IMR-90 (cell line): ENCODE measurements around the gene NDST1. TPM values are rescaled to one million over a fixed set of nuclear protein-coding genes. Genes with fewer than 3 reads are reported as not detected.

ENCODE experiments used
- ATAC-seq: fragments of 200-7000 bp; cut with Tn5 transposase; 2 replicates; pipeline ENCODE4 v1.9.1; 2020; ENCODE audit warnings: low read depth, mild to moderate bottlenecking, moderate library complexity
- BruUV-seq: library from RNA; stranded (reverse); fragments of 400-500 nt; replicated peaks from 2 replicates; lab custom pipeline; 2021; lab: Mats Ljungman, UMichigan
- CTCF ChIA-PET: fragments of 300-600 bp; formaldehyde crosslinking; extraction: SDS; loops from one replicate; lab custom pipeline; 2021; ENCODE audit warnings: antibody characterized with exemption; lab: Yijun Ruan, JAX
- POLR2A ChIA-PET: fragments of 300-600 bp; sonication (Branson Sonifier 250); formaldehyde crosslinking; loops from one replicate; lab custom pipeline; 2022; ENCODE audit warnings: antibody characterized with exemption; ENCODE audit not compliant: unreplicated experiment; lab: Charles Lee
- DNase-seq: peaks from one replicate; pipeline ENCODE4 v3.0.0; 2013
- H2AFZ ChIP-seq: replicated peaks from 2 replicates; pipeline ENCODE3; 2013; ENCODE audit warnings: low read length, mild to moderate bottlenecking; ENCODE audit not compliant: poor library complexity
- H2AK5ac ChIP-seq: 2 replicates; pipeline ENCODE4 v1.6.1; 2013; ENCODE audit warnings: low read depth, low read length, inconsistent platforms
- H2AK9ac ChIP-seq: replicated peaks from 2 replicates; pipeline ENCODE3; 2013; ENCODE audit warnings: mild to moderate bottlenecking, low read depth, low read length, moderate library complexity; ENCODE audit not compliant: poor library complexity
- H2BK120ac ChIP-seq: 2 replicates; pipeline ENCODE4 v1.6.1; 2013; ENCODE audit warnings: low read depth, low read length, inconsistent platforms
- H2BK15ac ChIP-seq: 3 replicates; pipeline ENCODE4 v1.6.1; 2013; ENCODE audit warnings: low read depth, low read length, inconsistent platforms
- H2BK20ac ChIP-seq: 2 replicates; pipeline ENCODE4 v1.6.1; 2013; ENCODE audit warnings: low read depth, mild to moderate bottlenecking, inconsistent platforms, low read length, moderate library complexity
- H2BK5ac ChIP-seq: 2 replicates; pipeline ENCODE4 v1.6.1; 2013; ENCODE audit warnings: mild to moderate bottlenecking, low read depth, low read length, inconsistent platforms; ENCODE audit not compliant: poor library complexity, severe bottlenecking
- H3K14ac ChIP-seq: replicated peaks from 2 replicates; pipeline ENCODE4 v1.6.1; 2013; ENCODE audit warnings: low read depth, low read length, inconsistent platforms
- H3K18ac ChIP-seq: 2 replicates; pipeline ENCODE4 v1.6.1; 2013; ENCODE audit warnings: low read depth, low read length, control low read depth
- H3K23ac ChIP-seq: 2 replicates; pipeline ENCODE4 v1.6.1; 2013; ENCODE audit warnings: low read depth, low read length, inconsistent platforms
- H3K27ac ChIP-seq: 2 replicates; pipeline ENCODE4 v1.5.1; 2013; ENCODE audit warnings: mild to moderate bottlenecking, control low read depth, low read length; ENCODE audit not compliant: insufficient read depth
- H3K27me3 ChIP-seq: 2 replicates; pipeline ENCODE4 v1.6.1; 2013; ENCODE audit warnings: low read length; ENCODE audit not compliant: control insufficient read depth, insufficient read depth
- H3K36me3 ChIP-seq: 2 replicates; pipeline ENCODE4 v1.6.1; 2013; ENCODE audit warnings: low read length, mixed read lengths; ENCODE audit not compliant: control insufficient read depth, insufficient read depth
- H3K4ac ChIP-seq: 2 replicates; pipeline ENCODE4 v1.6.1; 2013; ENCODE audit warnings: low read depth, low read length, inconsistent platforms
- H3K4me1 ChIP-seq: 2 replicates; pipeline ENCODE4 v1.6.1; 2013; ENCODE audit warnings: low read length, mixed read lengths; ENCODE audit not compliant: control insufficient read depth, insufficient read depth
- H3K4me2 ChIP-seq: 2 replicates; pipeline ENCODE4 v1.6.1; 2013; ENCODE audit warnings: low read depth, mild to moderate bottlenecking, control low read depth, low read length, moderate library complexity
- H3K4me3 ChIP-seq: 2 replicates; pipeline ENCODE4 v1.5.1; 2013; ENCODE audit warnings: low read depth, mild to moderate bottlenecking, control low read depth, low read length, moderate library complexity; ENCODE audit not compliant: insufficient read depth
- H3K56ac ChIP-seq: 2 replicates; pipeline ENCODE4 v1.6.1; 2013; ENCODE audit warnings: low read length, inconsistent platforms; ENCODE audit not compliant: insufficient read depth; ENCODE audit errors: extremely low read depth
- H3K79me1 ChIP-seq, 2 experiments: 2 replicates each; pipeline ENCODE4 v1.6.1; 2013; ENCODE audit warnings: low read length in 2 of 2, inconsistent platforms in 1 of 2, low read depth in 1 of 2
- H3K9ac ChIP-seq: 2 replicates; pipeline ENCODE4 v1.6.1; 2013; ENCODE audit warnings: low read depth, low read length, control low read depth
- H3K9me1 ChIP-seq: 2 replicates; pipeline ENCODE4 v1.6.1; 2013; ENCODE audit warnings: low read length, inconsistent platforms; ENCODE audit not compliant: insufficient read depth
- H3K9me3 ChIP-seq: 2 replicates; pipeline ENCODE4 v1.6.1; 2013; ENCODE audit warnings: low read length; ENCODE audit not compliant: control insufficient read depth, insufficient read depth
- H4K20me1 ChIP-seq: 2 replicates; pipeline ENCODE4 v1.6.1; 2013; ENCODE audit warnings: low read length, inconsistent platforms; ENCODE audit not compliant: insufficient read depth
- H4K5ac ChIP-seq: 2 replicates; pipeline ENCODE4 v1.6.1; 2013; ENCODE audit warnings: mild to moderate bottlenecking, low read depth, low read length, control low read depth
- H4K8ac ChIP-seq, 2 experiments: 2 replicates each; pipeline ENCODE4 v1.6.1; 2013; ENCODE audit warnings: low read depth in 2 of 2, low read length in 2 of 2, control low read depth in 1 of 2, inconsistent platforms in 1 of 2
- H4K91ac ChIP-seq: 2 replicates; pipeline ENCODE4 v1.6.1; 2013; ENCODE audit warnings: low read depth, low read length, inconsistent platforms; ENCODE audit not compliant: insufficient read depth
- BHLHE40 ChIP-seq: fragments of 150-350 bp; IDR thresholded peaks from 2 replicates; pipeline ENCODE4 v1.6.1; 2016; ENCODE audit warnings: mild to moderate bottlenecking, low read depth, low read length
- CEBPB ChIP-seq: IDR thresholded peaks from 2 replicates; pipeline ENCODE4 v1.6.1; 2012; ENCODE audit warnings: low read depth, low read length, improper control_type of control experiment
- RFX5 ChIP-seq: IDR thresholded peaks from 2 replicates; pipeline ENCODE4 v1.8.0; 2012; ENCODE audit warnings: low read depth, mild to moderate bottlenecking, low read length, moderate library complexity
- WGBS, 2 experiments: methylation state at CpG; one replicate each; pipeline versions ENCODE4 v1.1.5 to v1.1.7; 2013; ENCODE audit warnings: missing lambda C conversion rate in 2 of 2; ENCODE audit not compliant: insufficient read length in 1 of 2; ENCODE audit errors: extremely low coverage in 2 of 2; 5-methylcytosine and 5-hydroxymethylcytosine counted together
- dilution Hi-C: fragments of 300-500 bp; cut with HindIII; formaldehyde crosslinking; loops from one replicate; pipeline ENCODE4 v1.14.3; 2018; ENCODE audit warnings: low sequenced_read_pairs; ENCODE audit not compliant: unreplicated experiment
- in situ Hi-C: fragments of 300-500 bp; cut with MboI; formaldehyde crosslinking; loops from 3 replicates; pipeline ENCODE4 v1.14.3; 2019; ENCODE audit warnings: low sequenced_read_pairs, inconsistent platforms, mixed read lengths
- intact Hi-C: fragments of 100-400 bp; cut with micrococcal nuclease; formaldehyde crosslinking; loops from 2 replicates; pipeline ENCODE4 v1.10.0; 2022
- polyA plus RNA-seq, 3 experiments: library from polyadenylated mRNA; depleted of rRNA; stranded (reverse); fragments of >200 nt; gene quantifications; 2 replicates each; pipeline ENCODE4 v1.2.3, GENCODE V29; 2012; ENCODE audit warnings: low replicate concordance in 1 of 3
- total RNA-seq: library from RNA; depleted of rRNA; stranded (reverse); fragments of >200 nt; gene quantifications from 2 replicates; pipeline ENCODE4 v1.2.3, GENCODE V29; 2012

NDST1 gene
- total and polyA plus RNA-seq, 2 of the 4 experiments (the other 2 are of a cell fraction): 30.5 to 80.4 TPM

DNA sequence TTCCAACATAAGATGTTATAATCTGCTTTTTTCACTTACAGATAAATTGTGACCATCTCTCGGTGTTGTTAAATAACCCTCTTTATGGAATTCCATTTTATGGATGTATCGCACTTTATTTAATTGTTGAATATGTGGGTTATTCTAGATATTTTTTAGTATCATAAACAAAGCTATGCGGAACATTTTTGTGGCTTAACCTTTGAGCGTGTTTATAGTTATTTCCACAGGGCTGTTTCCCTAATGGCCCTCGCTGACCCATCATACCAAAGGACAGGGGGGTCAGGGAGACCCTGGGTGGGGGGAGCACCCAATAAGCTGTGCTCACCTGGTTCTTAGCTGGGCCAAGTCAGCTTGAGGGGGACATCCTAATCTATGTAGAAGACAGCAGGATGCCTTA lies 65.3 kb downstream of the NDST1 start:
- no TSS peak for BruUV-seq
- peaks cover 8% of the 10 kb centered on the region for H3K4me1 ChIP-seq
- dilution Hi-C loops (no loop called here), intact Hi-C loops (no loop called here), in situ Hi-C loops (no loop called here)
- no peaks in the 10 kb centered on the region for H3K36me3 ChIP-seq
- no peaks in the 10 kb centered on the region for H4K20me1 ChIP-seq
- peak overlapping the region; percentile 1; the same call in 1 of the 2 replicates for H3K4ac ChIP-seq
- no peak overlapping the region for H3K18ac ChIP-seq
- no peak overlapping the region for H2BK5ac ChIP-seq
- H2BK120ac ChIP-seq: 0 out of 2 replicates have a peak overlapping the region, but pooled peaks have one; percentile 18
- H3K9me1 ChIP-seq: no peaks in the 10 kb centered on the region; the same call in 1 of the 2 replicates
- H2BK20ac ChIP-seq: no peak overlapping the region
- no peak overlapping the region for H2AK9ac ChIP-seq
- no peak overlapping the region; the same call in 1 of the 2 replicates for H3K23ac ChIP-seq
- no peak overlapping the region for H4K8ac ChIP-seq
- TF ChIP-seq BHLHE40 (no peak), CEBPB (no peak), RFX5 (no peak)
- ATAC-seq: peak; percentile 72
- H4K5ac ChIP-seq: no peak overlapping the region
- H3K9ac ChIP-seq: no peak overlapping the region
- DNase-seq: no peak
- WGBS, 2 experiments: no CpG with 5 or more reads among the region's 5 CpGs
- no peak overlapping the region for H3K14ac ChIP-seq
- no peaks in the 10 kb centered on the region for H3K9me3 ChIP-seq
- no peak overlapping the region for H2AK5ac ChIP-seq
- no peak overlapping the region for H3K4me3 ChIP-seq
- H3K56ac ChIP-seq: no peak overlapping the region
- POLR2A ChIA-PET: interaction anchor here (0.6 to 0.7 kb wide), 3 partner anchors 67 to 177 kb away, joined by 3 to 15 read pairs (median 4); partner anchors contain the start of gene SYNPO
- 0 out of 2 replicates have a peak overlapping the region, but pooled peaks have one; percentile 17 for H4K91ac ChIP-seq
- no peak overlapping the region for H2AFZ ChIP-seq
- H3K79me1 ChIP-seq: no peaks in the 10 kb centered on the region
- CTCF ChIA-PET: interaction anchor here (1.3 to 2.1 kb wide), 2 partner anchors 12 to 13 kb away, joined by 4 read pairs; no protein-coding TSS in a partner anchor
- no peak overlapping the region for H2BK15ac ChIP-seq
- no peaks in the 10 kb centered on the region for H3K27me3 ChIP-seq
- peak overlapping the region; percentile 51; the same call in 1 of the 2 replicates for H3K27ac ChIP-seq
- H3K4me2 ChIP-seq: no peak overlapping the region
